Endothelial cell of hepatic sinusoid (primary cell): ENCODE data around the gene RPS4Y1.
"Not testable (repeated sequence)": the region's sequence is repeated elsewhere in the genome, so short reads cannot be mapped to it uniquely, and the experiment has no call there.

ENCODE experiments used
- in situ Hi-C: cut with HindIII; loops from 2 replicates; pipeline ENCODE4 v1.10.0; 2017; ENCODE audit warnings: low sequenced_read_pairs

Gene RPS4Y1

GRCh38 chrY:2841471-2841893 lies at the start of gene RPS4Y1:
Gene RPS4Y1 (plus strand): TSS chrY:2841602. CDS start chrY:2841625, 23 bp downstream.
- in situ Hi-C loops, result no loop called here

- in situ Hi-C loops, result no loop called here
Observed at GRCh38 chrY:2796977-2797523, 44.4 kb upstream of the RPS4Y1 start.

- in situ Hi-C loops, result no loop called here
Observed at GRCh38 chrY:2797991-2798390, 43.4 kb upstream of the RPS4Y1 start.

- in situ Hi-C loops, result no loop called here
Observed at GRCh38 chrY:2800246-2800645, 41.2 kb upstream of the RPS4Y1 start.

- in situ Hi-C loops, result not testable (repeated sequence)
Observed at GRCh38 chrY:2817146-2817896, 24.1 kb upstream of the RPS4Y1 start.

GRCh38 chrY:2824471-2824870 lies 16.9 kb upstream of the RPS4Y1 start:
- in situ Hi-C loops, result no loop called here

GRCh38 chrY:2828497-2828896 lies 12.9 kb upstream of the RPS4Y1 start:
- in situ Hi-C loops, result no loop called here

GRCh38 chrY:2835230-2835629 lies 6.2 kb upstream of the RPS4Y1 start:
- in situ Hi-C loops, result no loop called here

DNA sequence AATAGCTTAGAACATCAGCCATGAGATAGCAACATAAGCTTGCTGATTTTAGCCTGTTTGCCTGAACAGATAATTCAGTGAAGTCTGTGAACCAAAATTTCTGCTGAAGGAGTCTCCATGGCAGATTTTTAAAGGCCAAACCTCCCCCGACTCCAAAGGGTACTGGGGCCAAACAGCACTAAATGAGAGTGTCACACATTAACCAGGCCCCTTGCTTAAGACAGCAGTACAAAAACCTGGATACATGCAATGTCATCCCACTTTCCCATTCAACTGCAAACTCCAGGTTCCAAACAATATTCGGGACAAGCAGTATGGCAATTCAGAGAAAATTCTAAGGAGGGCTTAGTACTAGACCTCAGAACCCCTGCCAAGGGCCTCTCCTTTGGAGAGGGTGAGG lies 4.3 kb upstream of the RPS4Y1 start:
- in situ Hi-C loops, result no loop called here

GRCh38 chrY:2837932-2838331 lies 3.5 kb upstream of the RPS4Y1 start:
- in situ Hi-C loops, result no loop called here

DNA sequence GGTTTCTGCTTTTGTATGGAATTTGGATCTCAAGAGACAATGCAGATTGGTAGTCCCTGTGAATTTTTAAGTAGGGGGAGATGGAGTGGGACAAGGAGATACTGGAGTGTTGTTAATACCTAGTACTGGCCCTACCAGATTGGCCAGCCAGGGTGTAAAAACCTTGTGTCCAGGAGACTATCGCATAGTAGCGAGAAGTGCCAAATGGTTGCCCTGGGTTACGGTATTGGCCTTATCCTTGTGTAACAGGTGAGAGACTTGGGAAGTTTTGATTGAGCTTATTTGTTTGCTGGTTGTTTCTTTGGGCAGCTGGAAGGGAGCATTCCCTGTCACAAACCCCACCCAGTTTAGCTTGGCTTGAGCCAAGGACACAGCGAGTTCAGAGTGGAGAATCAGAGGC lies 5.4 kb downstream of the RPS4Y1 start:
- in situ Hi-C loops, result no loop called here

GRCh38 chrY:2848384-2848783 lies 7.0 kb downstream of the RPS4Y1 start:
- in situ Hi-C loops, result no loop called here

DNA sequence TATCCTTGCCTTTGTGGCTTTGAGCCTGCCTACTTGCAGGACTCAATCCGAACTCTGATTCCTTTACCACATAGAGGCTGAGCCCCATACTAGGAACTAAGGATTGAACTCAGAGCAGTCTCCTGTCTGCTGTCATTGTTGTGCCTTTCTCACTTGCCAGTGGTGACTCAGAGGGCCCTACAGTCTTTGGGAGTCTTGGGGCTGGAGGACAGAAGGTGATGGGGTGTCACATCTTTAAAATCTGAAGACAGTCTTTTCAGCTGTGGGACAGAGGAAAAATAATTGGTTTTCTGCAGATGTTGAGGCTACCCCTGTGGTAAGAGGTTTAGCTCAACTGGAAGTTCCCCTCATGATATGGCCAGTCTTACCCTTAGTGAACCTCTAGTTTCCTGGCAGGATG lies 8.0 kb downstream of the RPS4Y1 start:
- in situ Hi-C loops, result no loop called here

- in situ Hi-C loops, result no loop called here
Observed at GRCh38 chrY:2854145-2854774, 12.9 kb downstream of the RPS4Y1 start.

DNA sequence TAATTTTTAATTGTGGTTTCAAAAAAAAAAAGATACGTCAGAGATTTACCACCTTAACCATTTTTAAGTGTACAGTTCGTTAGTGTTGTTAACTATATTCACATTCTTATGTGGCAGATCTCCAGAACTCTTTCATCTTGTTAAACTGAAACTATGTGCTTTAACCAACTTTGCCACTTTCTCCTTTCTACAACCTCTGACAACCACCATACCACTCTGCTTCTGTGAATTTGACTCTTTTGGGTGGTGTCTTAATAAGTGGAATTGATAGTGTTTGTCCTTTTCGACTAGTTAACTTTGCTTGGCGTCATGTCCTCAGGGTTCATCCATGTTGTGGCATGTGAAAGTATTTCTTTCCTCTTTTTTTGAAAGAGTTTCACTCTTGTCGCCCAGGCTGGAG lies 15.7 kb downstream of the RPS4Y1 start:
- in situ Hi-C loops, result no loop called here

DNA sequence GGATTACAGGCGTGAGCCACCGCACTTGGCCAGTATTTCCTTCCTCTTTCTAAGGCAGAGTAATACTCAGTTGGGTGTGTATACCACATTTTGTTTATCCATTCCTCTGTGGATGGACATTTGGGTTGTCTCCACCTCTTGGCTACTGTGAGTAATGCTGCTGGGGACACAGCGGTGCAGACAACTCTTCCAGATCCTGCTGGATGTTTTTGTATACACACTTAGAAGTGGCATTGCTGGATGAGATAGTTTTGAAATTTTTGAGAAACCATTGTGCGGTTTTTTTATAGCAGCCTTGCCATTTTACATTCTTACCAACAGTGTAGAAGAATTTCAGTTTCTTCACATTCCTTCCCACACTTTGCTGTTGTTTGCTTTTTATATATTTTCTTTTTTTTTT lies 16.3 kb downstream of the RPS4Y1 start:
- in situ Hi-C loops, result no loop called here

- in situ Hi-C loops, result no loop called here
Observed at GRCh38 chrY:2859782-2860181, 18.4 kb downstream of the RPS4Y1 start.

DNA sequence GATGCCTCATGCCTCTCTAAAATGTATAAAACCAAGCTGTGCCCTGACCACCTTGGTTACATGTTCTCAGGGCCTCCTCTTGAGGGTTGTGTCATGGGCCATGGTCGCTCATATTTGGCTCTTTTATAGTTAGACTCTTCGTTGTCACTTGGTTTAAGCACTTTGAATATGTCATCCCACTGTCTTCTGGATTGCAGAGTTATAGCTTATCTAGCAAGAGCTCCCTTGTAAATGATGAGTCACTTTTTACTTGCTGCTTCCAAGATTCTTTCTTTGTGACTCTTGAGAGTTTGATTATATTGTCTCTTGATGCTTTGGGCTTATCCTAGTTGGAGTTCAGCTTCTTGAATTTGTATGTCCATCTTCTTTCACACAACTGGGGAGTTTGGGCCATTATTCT lies 19.1 kb downstream of the RPS4Y1 start:
- in situ Hi-C loops, result no loop called here

DNA sequence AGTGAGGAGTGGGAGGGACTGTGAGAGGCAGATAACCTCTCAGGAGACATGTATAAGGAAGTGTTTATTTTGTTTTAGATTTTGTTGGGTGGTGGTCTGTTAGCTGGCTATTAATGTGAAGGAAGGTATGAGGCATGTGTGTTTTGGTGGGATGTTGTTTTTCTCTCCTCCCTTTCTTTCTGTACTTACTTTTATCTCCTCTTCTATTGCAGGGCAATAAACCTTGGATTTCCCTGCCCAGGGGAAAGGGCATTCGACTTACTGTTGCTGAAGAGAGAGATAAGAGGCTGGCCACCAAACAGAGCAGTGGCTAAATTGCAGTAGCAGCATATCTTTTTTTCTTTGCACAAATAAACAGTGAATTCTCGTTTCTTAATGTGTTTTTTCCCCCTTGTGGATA lies 25.2 kb downstream of the RPS4Y1 start:
- in situ Hi-C loops, result no loop called here

- in situ Hi-C loops, result no loop called here
Observed at GRCh38 chrY:2867469-2867868, 26.1 kb downstream of the RPS4Y1 start.

DNA sequence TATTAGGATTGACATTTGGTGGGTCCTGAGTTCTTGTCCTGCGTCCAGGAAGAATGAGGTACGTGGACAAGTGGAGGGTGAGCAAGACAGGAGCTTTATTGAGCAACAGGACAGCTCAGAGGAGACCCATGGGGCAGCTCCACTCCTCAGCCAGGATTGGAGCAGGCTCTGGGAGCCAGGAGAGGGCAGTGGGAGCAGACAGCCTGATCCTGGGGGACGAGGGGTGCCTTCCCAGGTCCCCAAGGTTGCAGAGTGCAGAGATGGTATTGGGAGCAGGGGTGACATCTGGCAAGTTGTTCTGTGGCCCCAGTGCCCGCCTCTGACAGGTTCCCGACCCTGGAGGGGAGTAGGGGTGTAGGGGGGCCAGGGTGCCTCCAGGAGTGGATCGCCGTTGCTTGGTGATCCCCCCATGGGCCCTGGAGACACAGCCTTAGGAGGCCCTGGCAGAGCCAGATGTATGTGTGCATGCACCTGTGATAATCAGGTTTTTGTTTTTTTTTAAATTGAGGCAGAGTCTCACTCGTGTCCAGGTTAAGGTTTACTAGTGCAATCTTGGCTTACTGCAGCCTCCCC lies 26.7 kb downstream of the RPS4Y1 start:
- in situ Hi-C loops, result no loop called here

DNA sequence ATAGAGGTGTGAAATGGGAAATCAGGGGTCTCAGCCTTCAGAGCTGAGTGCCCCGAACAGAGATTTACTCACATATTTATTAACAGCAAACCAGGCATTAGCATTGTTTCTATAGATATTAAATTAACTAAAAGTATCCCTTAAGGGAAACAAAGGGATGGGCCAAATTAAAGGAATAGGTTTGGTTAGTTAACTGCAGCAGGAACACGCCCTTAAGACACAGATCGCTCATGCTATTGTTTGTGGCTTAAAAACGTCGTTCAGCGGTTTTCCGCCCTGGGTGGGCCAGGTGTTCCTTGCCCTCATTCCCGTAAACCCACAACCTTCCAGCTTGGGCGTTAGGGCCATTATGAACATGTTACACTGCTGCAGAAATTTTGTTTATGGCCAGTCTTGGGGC lies 30.8 kb downstream of the RPS4Y1 start:
- in situ Hi-C loops, result not testable (repeated sequence)
